GM10266 (cell line): ENCODE results near the gene PTPRD.

Source experiments
- DNase-seq: peaks from one replicate; pipeline ENCODE4 v3.0.0; 2012; ENCODE audit errors: extremely low spot score
- TF ChIP-seq, protein P1 (sequence below): IDR thresholded peaks from 2 replicates; pipeline ENCODE4 v1.5.1; 2012; ENCODE audit warnings: mild to moderate bottlenecking, low read depth; ENCODE audit not compliant: control insufficient read depth, insufficient read depth; ENCODE audit errors: missing control alignments

PTPRD gene

DNA sequence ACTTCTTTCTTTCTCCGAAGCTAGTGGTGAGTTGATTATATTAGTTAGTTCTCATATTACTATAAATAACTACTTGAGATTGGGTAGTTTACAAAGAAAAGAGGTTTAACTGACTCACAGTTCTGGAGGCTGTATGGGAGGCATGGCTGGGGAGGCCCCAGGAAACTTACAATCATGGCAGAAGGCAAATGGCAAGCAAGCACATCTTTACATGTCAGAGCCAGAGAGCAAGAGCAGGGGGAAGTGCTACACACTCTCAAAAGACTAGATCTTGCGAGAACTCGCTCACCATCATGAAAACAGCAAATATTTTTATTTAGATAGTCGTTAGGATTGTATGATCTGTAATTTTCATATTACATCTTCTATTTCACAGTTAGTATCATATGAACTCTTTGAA lies 711.2 kb downstream of the PTPRD start:
- no peak for DNase-seq

DNA sequence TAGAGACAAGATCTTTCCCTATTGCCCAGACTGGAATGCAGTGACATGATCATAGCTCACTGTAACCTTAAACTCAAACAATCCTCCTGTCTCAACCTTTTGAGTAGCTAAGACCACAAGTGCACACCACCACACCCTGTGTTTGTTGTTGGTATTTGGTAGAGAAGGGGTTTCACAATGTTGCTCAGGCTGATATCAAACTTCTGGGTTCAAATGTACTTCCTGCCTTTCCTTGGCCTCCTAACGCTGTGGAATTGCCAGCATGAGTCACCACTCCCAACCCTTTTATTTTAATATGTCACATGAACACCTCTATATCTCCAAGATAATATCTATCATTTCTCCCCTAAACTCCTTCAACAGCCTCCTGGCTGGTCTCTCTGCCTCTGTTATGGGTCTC lies 719.0 kb downstream of the PTPRD start:
- no peak for DNase-seq

More for the DNA sequence above, 711.2 kb downstream of the PTPRD start:
- TF ChIP-seq, protein P1, sequence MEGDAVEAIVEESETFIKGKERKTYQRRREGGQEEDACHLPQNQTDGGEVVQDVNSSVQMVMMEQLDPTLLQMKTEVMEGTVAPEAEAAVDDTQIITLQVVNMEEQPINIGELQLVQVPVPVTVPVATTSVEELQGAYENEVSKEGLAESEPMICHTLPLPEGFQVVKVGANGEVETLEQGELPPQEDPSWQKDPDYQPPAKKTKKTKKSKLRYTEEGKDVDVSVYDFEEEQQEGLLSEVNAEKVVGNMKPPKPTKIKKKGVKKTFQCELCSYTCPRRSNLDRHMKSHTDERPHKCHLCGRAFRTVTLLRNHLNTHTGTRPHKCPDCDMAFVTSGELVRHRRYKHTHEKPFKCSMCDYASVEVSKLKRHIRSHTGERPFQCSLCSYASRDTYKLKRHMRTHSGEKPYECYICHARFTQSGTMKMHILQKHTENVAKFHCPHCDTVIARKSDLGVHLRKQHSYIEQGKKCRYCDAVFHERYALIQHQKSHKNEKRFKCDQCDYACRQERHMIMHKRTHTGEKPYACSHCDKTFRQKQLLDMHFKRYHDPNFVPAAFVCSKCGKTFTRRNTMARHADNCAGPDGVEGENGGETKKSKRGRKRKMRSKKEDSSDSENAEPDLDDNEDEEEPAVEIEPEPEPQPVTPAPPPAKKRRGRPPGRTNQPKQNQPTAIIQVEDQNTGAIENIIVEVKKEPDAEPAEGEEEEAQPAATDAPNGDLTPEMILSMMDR: no peak

DNA sequence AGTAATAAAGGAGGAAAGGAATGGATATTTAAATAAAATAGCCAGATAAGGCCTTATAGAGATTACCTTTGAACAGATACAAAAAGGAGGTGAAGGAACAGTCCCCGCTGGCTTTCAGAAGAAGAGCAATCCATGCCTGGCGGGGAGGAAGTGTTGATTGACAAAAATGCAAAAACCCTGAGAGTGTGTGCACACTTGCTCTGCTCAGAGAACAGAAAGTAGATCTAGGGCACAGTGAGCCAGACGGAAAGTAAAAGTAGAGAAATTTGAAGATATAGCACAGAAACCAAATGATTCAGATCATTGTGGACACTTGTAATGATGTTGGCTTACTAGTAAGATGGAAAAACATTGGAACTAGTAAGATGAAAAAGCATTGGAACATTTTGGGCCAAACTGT lies 720.6 kb downstream of the PTPRD start:
- TF ChIP-seq, protein P1: no peak
- DNase-seq: no peak

More for the DNA sequence above, 719.0 kb downstream of the PTPRD start:
- TF ChIP-seq, protein P1: no peak

DNA sequence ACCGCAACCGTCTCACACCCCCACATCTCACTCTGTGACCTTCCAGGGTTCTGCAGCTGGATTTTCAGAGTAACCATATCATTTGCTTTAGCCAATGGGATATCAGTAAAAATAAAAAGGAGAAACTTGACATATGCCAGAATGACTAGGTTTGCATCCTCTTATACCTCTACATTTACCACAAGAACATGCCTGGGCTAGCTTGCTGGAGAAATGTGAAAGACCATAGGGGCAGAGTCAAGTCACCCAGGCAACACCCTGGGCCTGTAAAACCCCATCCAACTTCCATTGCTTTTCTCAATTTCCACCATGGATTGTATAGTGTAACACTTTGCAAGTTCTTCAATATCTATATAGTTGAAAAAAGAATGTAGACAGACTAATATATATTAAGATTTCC lies 731.1 kb downstream of the PTPRD start:
- DNase-seq: no peak
- TF ChIP-seq, protein P1: no peak

DNA sequence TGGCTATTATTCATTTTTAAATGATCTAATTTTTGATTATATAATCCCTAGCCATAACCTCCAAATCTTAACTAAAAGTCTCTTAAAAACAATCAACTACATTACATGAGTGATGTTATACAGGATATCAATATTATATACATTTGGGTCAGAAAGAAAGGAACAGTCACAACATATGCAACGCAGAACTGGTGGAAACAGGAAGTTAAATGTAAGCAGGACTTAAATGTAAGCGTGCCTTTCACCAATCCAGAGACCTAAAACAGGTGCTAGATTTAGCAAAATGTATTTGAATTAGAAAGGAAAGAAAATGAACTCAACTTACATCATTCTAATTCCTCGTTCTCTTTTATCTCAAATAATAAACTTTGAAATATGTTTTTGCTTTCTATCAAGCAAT lies 738.5 kb downstream of the PTPRD start:
- TF ChIP-seq, protein P1: no peak
- no peak for DNase-seq

DNA sequence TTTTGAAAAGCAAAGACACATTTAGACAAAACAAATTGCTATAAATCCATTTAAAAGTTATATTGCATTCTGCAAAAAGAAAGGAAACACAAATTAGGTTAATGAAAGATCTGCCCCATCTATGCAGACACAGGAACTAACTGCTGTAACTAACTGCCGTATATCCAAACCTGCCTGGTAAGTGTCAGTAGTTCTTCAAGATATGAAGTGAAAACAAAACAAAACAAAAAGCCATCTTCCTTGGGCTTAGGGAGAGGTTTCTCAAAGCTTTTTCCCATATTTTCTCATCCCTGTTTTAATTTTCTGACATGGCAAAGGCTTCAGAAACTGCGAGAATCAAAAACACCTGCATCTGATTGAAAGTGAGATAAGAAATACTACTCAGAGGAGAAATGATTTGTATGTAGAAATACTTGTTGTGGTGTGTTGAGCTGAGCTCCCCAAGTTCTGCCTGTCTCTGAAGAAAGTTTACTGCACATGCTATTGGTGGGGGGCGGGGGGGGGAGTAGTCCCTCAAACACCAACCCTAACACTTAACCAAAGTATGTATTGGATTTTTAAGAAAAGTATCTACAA lies 750.5 kb downstream of the PTPRD start:
- no peak for DNase-seq
- TF ChIP-seq, protein P1: no peak

DNA sequence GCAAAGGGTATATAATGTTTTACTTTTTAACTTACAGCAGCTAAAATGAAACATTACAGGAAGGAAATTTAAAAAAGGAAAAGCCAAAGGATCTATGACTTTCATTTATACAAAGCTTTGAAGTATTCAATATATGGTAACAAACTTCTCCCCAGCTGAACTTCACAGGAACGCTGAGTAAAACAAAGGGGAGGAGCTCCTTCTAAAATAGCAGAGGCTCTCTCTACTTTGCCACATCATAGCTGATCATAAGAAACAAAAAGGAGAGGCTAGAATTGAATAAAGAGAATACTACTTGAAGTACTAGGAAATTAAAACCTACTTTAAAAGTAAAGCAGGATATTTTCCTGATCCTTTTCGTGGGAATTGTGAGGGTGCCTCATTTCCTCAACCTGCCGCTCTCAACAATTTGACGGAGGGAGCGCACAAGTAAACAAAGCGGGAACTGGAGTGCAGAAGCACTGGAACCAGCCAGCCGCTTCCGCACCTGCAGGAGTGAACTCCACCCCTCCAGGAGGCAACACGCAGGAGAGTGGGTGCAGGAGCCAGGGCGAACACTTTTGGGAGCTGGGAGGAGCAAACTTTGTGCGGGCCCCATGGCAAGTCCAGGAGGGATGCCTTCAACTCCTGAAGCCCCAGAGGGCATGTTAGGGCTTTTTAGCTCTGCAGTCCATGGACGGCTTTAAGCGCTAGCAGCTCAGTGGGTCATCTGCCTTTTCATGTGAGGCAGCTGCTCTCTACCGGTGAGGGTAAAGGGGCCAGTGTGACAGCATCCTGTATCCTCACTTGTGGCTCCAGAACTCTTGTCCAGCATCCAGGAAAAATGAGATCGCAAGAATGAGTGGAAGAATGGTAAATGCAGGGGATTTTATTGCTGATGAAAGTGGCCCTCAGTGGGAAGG lies 757.4 kb downstream of the PTPRD start:
- DNase-seq: no peak
- TF ChIP-seq, protein P1: no peak
